A673 (cell line): ENCODE data around the gene AMPD2.

Experiments
- CTCF ChIP-seq: fragments of 300-800, 200-600 bp; sonication (generic); conservative IDR thresholded peaks from 2 replicates; pipeline ENCODE4 v1.5.1; 2017; ENCODE audit warnings: low read depth, mild to moderate bottlenecking, antibody characterized with exemption, low read length, moderate library complexity, mixed read lengths
- EZH2 ChIP-seq: fragments of 200-600 bp; sonication (generic); IDR thresholded peaks from 2 replicates; pipeline ENCODE4 v1.6.1; 2017; ENCODE audit warnings: borderline replicate concordance, low read depth, mild to moderate bottlenecking, mixed read lengths, antibody characterized with exemption, low read length; ENCODE audit not compliant: poor library complexity, severe bottlenecking

GRCh38 chr1:109634771-109635750, 15.4 kb downstream of the AMPD2 start:
- TF ChIP-seq CTCF (no peak), EZH2 (no peak)
